GM18502 (cell line): ENCODE data around the gene CT47A1.
"Not testable (repeated sequence)": the region's sequence is repeated elsewhere in the genome, so short reads cannot be mapped to it uniquely, and the experiment has no call there.

ENCODE experiments used
- ATAC-seq: cut with Tn5 transposase; IDR thresholded peaks from one replicate; pipeline ENCODE4 v1.9.1; 2021; ENCODE audit warnings: mild to moderate bottlenecking; ENCODE audit not compliant: unreplicated experiment, poor library complexity

CT47A1 gene

DNA sequence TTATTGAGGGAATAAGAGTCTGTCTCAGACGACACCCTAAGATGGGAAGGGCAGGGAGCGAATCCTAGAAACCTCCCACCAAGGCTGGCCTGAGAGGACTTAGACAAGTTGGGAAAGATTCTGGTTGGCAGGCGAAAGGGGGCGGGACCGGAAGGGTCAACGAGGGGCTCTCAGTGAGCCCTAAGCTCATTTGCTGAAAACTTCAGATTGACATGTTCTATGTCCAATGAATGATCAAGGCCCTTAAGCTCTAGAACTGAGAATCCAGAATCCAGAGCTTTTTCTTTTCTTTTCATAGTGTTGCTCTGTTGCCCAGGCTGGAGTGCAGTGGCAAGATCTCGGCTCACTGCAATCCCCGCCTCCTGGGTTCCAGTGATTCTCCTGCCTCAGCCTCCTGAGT, at the start of gene CT47A1:
TSS of gene CT47A1 (minus strand) at position 101 of the 400 bp plus-strand sequence. CDS start 231 bp downstream, outside the sequence.
- not testable (repeated sequence) for ATAC-seq

DNA sequence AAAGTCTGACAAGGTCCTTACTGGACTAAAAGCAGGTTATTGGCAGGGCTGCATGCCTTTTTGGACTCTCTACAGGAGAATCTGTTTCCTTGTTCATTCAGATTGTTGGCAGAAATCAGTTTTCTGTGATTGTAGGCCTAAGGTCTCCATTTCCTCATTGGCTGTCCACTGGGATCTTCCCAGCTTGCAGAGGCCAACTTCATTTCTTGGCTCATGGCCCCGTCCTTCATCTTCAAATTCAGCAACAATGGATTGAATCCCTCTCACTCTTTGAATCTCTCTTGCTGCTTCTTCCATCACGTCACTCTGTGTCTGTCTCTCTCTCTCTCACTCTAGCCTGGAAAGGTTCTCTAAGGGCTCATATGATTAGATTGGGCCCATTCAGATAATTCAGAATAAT, 47.0 kb upstream of the CT47A1 start:
- ATAC-seq, result no peak

DNA sequence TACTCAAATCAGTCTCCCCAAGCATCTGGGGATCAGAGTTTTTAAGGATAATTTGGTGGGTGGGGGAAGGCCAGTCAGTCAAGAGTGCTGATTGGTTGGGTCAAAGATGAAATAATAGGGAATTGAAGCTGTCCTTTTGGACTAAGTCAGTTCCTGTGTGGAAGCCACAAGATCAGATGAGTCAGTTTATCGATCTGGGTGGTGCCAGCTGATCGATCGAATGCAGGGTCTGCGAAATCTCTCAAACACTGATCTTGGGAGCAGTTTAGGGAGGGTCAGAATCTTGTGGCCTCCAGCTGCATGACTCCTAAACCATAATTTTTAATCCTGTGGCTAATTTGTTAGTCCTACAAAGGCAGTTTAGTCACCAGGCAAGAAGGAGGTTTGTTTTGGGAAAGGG, 44.5 kb upstream of the CT47A1 start:
- ATAC-seq, result no peak

DNA sequence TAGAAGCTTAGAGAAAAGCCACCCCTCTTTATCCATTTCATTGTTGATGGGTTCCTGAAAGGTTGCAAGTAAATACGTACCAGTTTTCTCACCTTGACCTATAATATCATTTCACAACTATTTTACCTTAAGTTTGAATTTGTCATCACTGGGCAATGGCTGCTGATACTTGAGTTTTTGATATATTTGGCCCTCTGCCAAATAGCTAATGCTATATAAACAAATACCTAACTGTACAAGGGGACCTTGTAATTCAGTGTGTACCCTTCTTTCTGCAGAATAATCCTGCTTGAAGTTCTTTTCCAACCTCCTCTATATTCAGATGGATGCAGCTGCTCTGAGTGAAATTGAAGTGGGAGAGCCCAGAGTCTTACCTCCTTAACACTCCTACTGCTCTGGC, 42.9 kb upstream of the CT47A1 start:
- no peak for ATAC-seq

DNA sequence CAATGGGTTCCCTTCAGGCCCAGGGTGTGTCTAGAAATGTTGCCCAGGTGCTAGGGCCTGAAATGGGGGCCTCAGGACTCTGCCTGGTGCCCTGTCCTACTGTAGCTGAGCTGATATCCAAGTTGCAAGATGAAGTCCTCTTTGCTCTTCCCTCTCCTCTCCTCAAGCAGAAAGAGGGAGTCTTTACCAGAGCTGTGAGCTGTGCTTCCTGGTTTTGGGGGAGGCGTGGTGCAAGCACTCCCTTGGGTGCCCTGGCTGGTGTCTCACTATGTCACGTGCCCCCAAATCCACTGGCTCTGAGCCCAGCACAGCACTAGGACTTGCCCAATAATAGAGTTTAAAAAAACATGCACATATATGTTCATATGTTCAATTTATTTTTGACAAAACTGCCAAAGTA, 29.3 kb upstream of the CT47A1 start:
- no peak for ATAC-seq

DNA sequence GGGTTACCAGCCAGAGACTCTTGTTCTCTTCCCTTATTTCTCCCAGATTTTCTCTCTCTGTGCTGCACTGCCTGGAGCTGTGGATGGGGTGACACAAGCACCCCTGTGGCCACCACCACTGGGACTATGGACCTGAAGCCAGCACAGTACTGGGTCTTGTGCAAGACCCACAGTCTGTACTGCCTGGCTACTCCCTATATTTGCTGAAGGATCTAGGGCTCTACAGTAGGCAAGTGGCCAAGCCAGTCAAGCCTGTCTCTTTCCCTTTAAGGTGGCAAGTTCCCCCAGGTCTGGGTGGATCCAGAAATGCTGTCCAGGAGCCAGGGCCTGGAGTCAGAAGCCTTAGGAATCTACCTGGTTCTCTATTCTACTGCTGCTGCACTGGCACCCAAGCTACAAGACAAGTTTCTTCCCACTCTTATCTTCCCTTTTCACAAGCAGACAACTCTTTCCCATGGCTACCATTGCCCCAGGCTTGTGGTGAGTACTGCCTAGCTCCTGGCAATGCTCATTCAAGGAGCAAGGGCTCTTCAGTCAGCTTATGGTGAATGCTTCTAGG, 28.4 kb upstream of the CT47A1 start:
- ATAC-seq, result no peak

DNA sequence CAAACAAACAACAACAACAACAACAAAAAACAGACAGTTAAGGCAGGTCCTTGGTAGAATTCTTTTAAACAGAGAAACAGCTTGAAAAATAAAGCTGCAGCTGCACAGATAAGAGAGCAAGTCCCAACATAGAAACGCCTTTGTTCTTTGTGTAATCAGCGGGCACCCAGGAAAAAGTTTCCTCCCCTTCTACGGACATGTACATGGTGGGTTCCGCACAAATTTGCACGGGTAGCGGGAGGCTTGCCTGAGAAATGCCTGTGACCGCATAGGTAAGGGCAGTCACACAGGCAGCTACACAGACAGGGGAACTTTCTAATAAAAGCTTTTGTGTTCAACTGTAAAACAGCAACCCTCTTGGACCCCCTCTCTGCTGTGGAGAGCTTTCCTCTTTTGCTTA, 25.7 kb upstream of the CT47A1 start:
- no peak for ATAC-seq

DNA sequence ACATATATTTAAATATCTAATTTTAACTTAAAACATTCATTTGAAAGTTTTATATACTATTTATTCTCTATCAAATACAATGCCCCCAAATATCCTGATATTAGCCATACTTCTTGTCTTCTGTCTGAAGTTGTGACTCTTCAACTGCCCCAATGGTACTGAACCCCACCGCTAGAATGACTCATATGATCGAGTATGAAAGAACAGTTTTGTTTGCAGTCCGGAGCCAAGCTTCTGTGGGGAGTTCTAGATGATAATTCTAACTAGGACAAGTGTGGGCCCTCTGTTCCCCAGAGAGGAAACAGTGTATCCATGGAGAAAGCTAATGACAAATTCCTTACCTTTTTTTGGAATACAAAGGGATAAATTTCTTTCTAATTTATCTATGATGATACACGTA, 24.7 kb upstream of the CT47A1 start:
- ATAC-seq, result no peak

DNA sequence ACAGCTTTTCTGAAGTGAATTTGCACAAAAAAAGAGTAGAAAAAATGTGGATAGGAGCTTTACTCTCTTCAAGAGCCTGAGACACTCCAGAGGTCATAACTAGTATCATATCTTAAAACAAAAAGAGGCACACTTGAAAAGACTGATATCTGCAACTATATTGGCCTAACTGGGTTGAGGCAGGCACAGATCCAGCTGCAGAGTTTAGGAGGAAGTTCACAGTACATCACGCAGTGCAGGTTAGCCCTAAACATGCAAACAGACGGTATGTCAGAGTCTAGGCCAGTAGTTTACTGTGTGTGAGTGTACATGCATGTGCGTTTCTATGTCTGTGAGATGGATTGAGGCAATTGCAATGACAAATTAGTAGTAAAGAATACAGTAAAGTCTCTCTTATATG, 24.2 kb upstream of the CT47A1 start:
- no peak for ATAC-seq

DNA sequence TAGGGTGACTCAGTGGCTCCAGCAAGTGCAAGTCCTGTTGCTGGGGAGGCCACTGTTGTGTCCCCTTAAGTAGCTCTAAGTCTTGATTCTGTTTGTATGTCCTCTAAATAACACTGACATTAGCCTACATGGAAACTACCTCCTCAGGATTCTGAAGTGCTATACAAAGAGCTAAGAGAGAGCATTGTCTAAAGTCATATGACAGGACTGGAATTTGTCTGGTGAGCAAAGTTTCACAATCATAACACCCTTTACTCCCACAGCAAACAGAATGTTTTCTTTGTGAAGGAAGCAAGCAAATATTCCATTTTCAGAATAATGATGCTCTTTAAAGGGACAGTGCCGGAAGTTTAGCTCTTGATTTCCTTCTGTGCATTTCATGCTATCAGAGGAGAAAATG, 23.4 kb upstream of the CT47A1 start:
- no peak for ATAC-seq

DNA sequence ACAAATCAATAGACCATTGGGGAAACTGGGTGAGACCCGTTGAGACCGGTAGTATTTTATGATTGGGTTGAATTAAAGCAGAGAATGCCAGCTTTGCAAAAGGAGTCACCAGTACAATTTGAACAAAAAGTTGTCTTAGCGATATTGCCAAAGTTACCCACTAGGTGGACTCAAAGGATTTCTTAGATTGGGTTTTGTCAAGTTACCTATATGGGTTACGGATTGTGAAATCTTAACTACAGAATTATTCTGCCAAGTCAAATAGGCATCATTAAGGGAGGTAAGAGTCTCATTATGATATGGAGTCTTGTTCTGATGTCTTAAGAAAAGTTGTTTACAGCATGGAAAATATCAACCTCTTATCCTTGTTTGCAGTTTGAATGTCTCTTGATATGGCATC, 15.0 kb upstream of the CT47A1 start:
- no peak for ATAC-seq

DNA sequence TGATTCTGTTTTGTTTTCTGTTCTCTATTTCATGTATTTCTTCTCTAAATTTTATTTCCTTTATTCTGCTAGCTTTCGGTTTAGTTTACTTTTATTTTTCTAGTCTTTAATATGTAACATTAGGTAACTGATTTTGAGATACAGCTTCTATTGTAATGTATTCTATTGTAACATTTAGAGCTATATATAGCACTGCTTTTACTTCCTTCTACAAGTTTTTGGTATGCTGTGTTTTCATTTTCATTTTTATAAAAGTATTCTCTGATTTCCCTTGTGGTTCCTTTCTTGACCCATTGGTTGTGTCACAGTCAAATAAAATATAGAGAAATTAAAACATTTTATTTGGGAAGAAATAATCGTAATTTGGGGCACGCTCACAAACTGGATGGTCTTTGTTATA, 13.9 kb upstream of the CT47A1 start:
- peak; percentile 69 for ATAC-seq

DNA sequence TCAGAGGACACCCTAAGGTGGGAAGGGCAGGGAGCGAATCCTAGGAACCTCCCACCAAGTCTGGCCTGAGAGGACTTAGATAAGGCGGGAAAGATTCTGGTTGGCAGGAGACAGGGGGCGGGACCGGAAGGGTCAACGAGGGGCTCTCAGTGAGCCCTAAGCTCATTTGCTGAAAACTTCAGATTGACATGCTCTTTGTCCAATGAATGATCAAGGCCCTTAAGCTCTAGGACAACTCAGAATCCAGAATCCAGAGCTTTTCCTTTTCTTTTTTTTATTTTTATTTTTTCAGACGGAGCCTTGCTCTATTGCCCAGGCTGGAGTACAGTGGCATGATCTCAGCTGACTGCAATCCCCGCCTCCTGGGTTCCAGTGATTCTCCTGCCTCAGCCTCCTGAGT, 29.1 kb downstream of the CT47A1 start, which contains the start of gene CT47A7:
TSS of gene CT47A7 (minus strand) at position 101 of the 400 bp plus-strand sequence. CDS start 255 bp downstream, outside the sequence.
- ATAC-seq, result not testable (repeated sequence)
